Erythroblast (primary cell): Measurements from ENCODE around the gene LY6G6D.

Experiments used
- GATA1 ChIP-seq: IDR thresholded peaks from 2 replicates; pipeline ENCODE4 v1.6.1; 2011; ENCODE audit warnings: low read depth, mild to moderate bottlenecking, control low read depth, low read length, moderate library complexity
- POLR2A ChIP-seq: IDR thresholded peaks from 2 replicates; pipeline ENCODE4 v1.6.1; 2011; ENCODE audit warnings: mild to moderate bottlenecking, low read length

- TF ChIP-seq POLR2A = no peak
- TF ChIP-seq GATA1 = no peak
These were observed 23.5 kb upstream of the LY6G6D start for GRCh38 chr6:31691564-31692108.
